Natural killer cell (primary cell): Measurements from ENCODE around the gene SERTAD1. TPM values are rescaled to one million over a fixed set of nuclear protein-coding genes. Genes with fewer than 3 reads are reported as not detected.
"Not testable (repeated sequence)": the region's sequence is repeated elsewhere in the genome, so short reads cannot be mapped to it uniquely, and the experiment has no call there.

Experiments
- ATAC-seq, 3 donors: fragments of 150-1000 bp in 2 of 3; fragments of 200-7000 bp in 1 of 3; cut with Tn5 transposase; 1 replicate in 1 of 3; 2 replicates in 2 of 3; pipeline ENCODE4 v1.10.0; 2021; ENCODE audit warnings: mild to moderate bottlenecking in 2 of 3, moderate library complexity in 2 of 3
- DNase-seq, 2 donors: peaks; one replicate each; pipeline versions ENCODE4 v3.0.0 to v3.0.0-alpha.2; 2013 to 2021; ENCODE audit warnings: mixed read lengths in 1 of 2
- H3K27ac ChIP-seq: one replicate; pipeline ENCODE4 v1.5.1; 2013; ENCODE audit warnings: mild to moderate bottlenecking, low read length
- H3K27me3 ChIP-seq: one replicate; pipeline ENCODE4 v1.6.1; 2013; ENCODE audit warnings: low read length; ENCODE audit not compliant: control insufficient read depth, insufficient read depth
- H3K36me3 ChIP-seq: one replicate; pipeline ENCODE4 v1.6.1; 2013; ENCODE audit warnings: low read length; ENCODE audit not compliant: control insufficient read depth, insufficient read depth
- H3K4me1 ChIP-seq: one replicate; pipeline ENCODE4 v1.6.1; 2013; ENCODE audit warnings: low read length; ENCODE audit not compliant: control insufficient read depth, insufficient read depth
- H3K4me3 ChIP-seq: one replicate; pipeline ENCODE4 v1.5.1; 2013; ENCODE audit warnings: low read length
- H3K9me3 ChIP-seq: one replicate; pipeline ENCODE4 v1.6.1; 2013; ENCODE audit warnings: low read length; ENCODE audit not compliant: control insufficient read depth, insufficient read depth
- H3K27ac Mint-ChIP-seq, 2 donors: one replicate each; pipeline ENCODE4 v1.8.0; 2022; ENCODE audit warnings: mild to moderate bottlenecking in 2 of 2, mixed read lengths in 2 of 2, moderate library complexity in 1 of 2
- H3K27me3 Mint-ChIP-seq, 2 donors: one replicate each; pipeline ENCODE4 v1.8.0; 2022; ENCODE audit warnings: low read depth in 2 of 2, mixed read lengths in 2 of 2
- H3K36me3 Mint-ChIP-seq: one replicate; pipeline ENCODE4 v1.8.0; 2022; ENCODE audit warnings: mixed read lengths
- H3K4me1 Mint-ChIP-seq, 2 donors: one replicate each; pipeline ENCODE4 v1.8.0; 2022; ENCODE audit warnings: mixed read lengths in 2 of 2
- H3K4me3 Mint-ChIP-seq: one replicate; pipeline ENCODE4 v1.8.0; 2022; ENCODE audit warnings: mild to moderate bottlenecking, moderate library complexity, mixed read lengths
- H3K9me3 Mint-ChIP-seq, 2 donors: one replicate each; pipeline ENCODE4 v1.8.0; 2022; ENCODE audit warnings: mixed read lengths in 2 of 2
- WGBS: methylation state at CpG from one replicate; pipeline ENCODE4 v1.1.7; 2013; ENCODE audit warnings: missing lambda C conversion rate; ENCODE audit not compliant: insufficient coverage; 5-methylcytosine and 5-hydroxymethylcytosine counted together
- intact Hi-C: fragments of 100-400 bp; cut with micrococcal nuclease; formaldehyde crosslinking; loops from one replicate; pipeline ENCODE4 v1.14.2; 2022
- total RNA-seq, 4 donors: library from RNA; stranded (reverse); fragments of 120-200 nt in 1 of 4; gene quantifications; one replicate each; pipeline versions ENCODE4 v1.2.3 to v1.2.4, GENCODE V29; 2013 to 2022
- TF ChIP-seq, protein P1 (sequence below): fragments of 200-600 bp; IDR thresholded peaks from one replicate; pipeline ENCODE4 v1.8.0; 2022; ENCODE audit warnings: antibody characterized with exemption

SERTAD1 gene
- total RNA-seq, 3 donors from 2014 or later (not counting 1 experiment from before 2014, with no cell fraction given), result 31.2 to 53.5 (median 38.7) TPM

DNA sequence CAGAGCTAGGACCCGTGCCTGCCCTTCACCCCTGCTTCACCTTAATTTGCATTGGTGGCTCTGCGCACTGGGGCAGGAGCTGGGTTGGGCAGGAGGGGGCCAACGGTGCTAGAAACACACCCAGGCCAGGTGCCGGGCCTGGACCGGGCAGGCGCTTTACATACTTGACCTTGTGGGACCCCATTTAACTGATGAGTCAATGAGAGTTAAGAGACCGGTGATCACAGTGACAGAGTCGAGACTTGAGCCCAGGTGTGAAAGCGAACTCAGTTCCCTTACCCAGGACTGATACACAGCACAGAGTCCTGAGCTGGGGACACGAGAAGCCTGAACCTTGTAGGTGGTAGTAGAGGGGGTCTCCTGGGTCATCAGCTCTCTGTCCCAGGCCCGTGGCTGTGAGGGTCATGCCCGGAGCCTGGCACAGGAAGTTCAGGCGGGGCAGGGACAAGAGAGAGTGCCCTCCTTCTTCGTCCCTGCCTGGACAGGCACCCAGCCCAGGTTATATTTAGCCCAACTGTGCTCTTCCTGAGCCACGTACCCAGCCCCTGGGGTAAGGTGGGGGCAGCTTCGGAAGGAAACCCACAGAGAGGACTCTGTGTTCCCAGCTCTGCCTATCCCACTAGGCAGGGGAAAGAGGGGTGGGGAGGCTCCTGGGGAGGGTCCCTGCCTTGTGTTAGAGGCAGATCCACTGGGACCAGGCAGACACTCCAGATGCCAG, 14.5 kb downstream of the SERTAD1 start:
- no peaks in the 10 kb centered on the region for H3K36me3 Mint-ChIP-seq
- H3K4me1 ChIP-seq, result peaks cover 49% of the 10 kb centered on the region
- no peak overlapping the region for H3K4me3 ChIP-seq
- DNase-seq (peak in 1 of 2 donors; percentile 1), ATAC-seq (no peak)
- peaks cover 0 to 3% of the 10 kb centered on the region in 2 donors for H3K27me3 Mint-ChIP-seq
- no peaks in the 10 kb centered on the region for H3K9me3 Mint-ChIP-seq
- no peak overlapping the region for H3K4me3 Mint-ChIP-seq
- intact Hi-C loops, result no loop called here
- H3K27me3 ChIP-seq, result no peaks in the 10 kb centered on the region
- WGBS, result 44% methylated on average over 16 of the region's 16 CpGs
- no peak overlapping the region for H3K27ac Mint-ChIP-seq
- peaks cover 19 to 33% of the 10 kb centered on the region in 2 donors for H3K4me1 Mint-ChIP-seq
- H3K36me3 ChIP-seq, result no peaks in the 10 kb centered on the region
- TF ChIP-seq, protein P1, sequence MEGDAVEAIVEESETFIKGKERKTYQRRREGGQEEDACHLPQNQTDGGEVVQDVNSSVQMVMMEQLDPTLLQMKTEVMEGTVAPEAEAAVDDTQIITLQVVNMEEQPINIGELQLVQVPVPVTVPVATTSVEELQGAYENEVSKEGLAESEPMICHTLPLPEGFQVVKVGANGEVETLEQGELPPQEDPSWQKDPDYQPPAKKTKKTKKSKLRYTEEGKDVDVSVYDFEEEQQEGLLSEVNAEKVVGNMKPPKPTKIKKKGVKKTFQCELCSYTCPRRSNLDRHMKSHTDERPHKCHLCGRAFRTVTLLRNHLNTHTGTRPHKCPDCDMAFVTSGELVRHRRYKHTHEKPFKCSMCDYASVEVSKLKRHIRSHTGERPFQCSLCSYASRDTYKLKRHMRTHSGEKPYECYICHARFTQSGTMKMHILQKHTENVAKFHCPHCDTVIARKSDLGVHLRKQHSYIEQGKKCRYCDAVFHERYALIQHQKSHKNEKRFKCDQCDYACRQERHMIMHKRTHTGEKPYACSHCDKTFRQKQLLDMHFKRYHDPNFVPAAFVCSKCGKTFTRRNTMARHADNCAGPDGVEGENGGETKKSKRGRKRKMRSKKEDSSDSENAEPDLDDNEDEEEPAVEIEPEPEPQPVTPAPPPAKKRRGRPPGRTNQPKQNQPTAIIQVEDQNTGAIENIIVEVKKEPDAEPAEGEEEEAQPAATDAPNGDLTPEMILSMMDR, result no peak
- H3K27ac ChIP-seq, result no peak overlapping the region
- H3K9me3 ChIP-seq, result no peaks in the 10 kb centered on the region

DNA sequence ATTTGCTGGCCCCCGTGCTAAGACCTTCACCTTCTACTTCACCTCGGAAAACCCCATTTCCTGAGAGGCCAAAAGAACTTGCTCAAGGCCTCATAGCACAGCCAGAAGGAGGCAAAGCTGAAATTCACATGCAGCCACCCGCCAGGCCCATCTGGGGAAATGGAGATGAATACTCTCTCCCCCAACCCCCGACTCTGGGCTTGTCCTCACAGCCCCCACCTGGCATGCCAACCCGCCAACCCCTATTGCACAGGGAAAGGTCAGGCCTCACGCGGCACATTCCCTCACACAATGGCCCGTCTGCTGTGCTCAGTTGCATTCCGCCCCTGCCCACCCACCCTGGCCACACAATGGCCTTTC, 15.8 kb downstream of the SERTAD1 start:
- DNase-seq, result no peak
- TF ChIP-seq, protein P1, result no peak
- Histone ChIP-seq H3K4me3 (no peak overlapping the region), H3K27me3 (no peaks in the 10 kb centered on the region), H3K36me3 (no peaks in the 10 kb centered on the region), H3K9me3 (no peaks in the 10 kb centered on the region), H3K27ac (no peak overlapping the region), H3K4me1 (peaks cover 41% of the 10 kb centered on the region)
- no peak for ATAC-seq
- H3K4me1 Mint-ChIP-seq, result peaks cover 12 to 26% of the 10 kb centered on the region in 2 donors
- peaks cover 0 to 3% of the 10 kb centered on the region in 2 donors for H3K27me3 Mint-ChIP-seq
- no peak overlapping the region for H3K4me3 Mint-ChIP-seq
- no peak overlapping the region for H3K27ac Mint-ChIP-seq
- no peaks in the 10 kb centered on the region for H3K36me3 Mint-ChIP-seq
- 69% methylated on average over 9 of the region's 9 CpGs for WGBS
- no peaks in the 10 kb centered on the region for H3K9me3 Mint-ChIP-seq
- intact Hi-C loops, result no loop called here

DNA sequence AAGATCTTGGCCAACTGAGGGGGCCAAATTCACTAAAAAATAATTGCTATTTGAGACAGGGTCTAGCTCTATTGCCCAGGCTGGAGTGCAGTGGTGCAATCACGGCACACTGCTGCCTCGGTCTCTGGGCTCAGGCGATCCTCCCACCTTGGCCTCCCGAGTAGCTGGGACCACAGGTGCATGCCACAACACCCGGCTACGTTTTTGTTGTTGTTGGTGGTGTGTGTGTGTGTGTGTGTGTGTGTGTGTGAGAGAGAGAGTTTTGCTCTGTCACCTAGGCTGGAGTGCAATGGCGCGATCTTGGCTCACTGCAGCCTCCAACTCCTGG, 17.2 kb downstream of the SERTAD1 start:
- ATAC-seq, DNase-seq, intact Hi-C loops, H3K27me3 ChIP-seq, H3K9me3 ChIP-seq, H3K9me3 Mint-ChIP-seq, H3K36me3 Mint-ChIP-seq, H3K27ac Mint-ChIP-seq, H3K27me3 Mint-ChIP-seq, H3K36me3 ChIP-seq, H3K4me3 ChIP-seq, H3K4me3 Mint-ChIP-seq, H3K27ac ChIP-seq: not testable (repeated sequence)
- H3K4me1 ChIP-seq, result peaks cover 36% of the 10 kb centered on the region
- H3K4me1 Mint-ChIP-seq, result peaks cover 13 to 31% of the 10 kb centered on the region in 2 donors
- 90% methylated on average over 8 of the region's 8 CpGs for WGBS

DNA sequence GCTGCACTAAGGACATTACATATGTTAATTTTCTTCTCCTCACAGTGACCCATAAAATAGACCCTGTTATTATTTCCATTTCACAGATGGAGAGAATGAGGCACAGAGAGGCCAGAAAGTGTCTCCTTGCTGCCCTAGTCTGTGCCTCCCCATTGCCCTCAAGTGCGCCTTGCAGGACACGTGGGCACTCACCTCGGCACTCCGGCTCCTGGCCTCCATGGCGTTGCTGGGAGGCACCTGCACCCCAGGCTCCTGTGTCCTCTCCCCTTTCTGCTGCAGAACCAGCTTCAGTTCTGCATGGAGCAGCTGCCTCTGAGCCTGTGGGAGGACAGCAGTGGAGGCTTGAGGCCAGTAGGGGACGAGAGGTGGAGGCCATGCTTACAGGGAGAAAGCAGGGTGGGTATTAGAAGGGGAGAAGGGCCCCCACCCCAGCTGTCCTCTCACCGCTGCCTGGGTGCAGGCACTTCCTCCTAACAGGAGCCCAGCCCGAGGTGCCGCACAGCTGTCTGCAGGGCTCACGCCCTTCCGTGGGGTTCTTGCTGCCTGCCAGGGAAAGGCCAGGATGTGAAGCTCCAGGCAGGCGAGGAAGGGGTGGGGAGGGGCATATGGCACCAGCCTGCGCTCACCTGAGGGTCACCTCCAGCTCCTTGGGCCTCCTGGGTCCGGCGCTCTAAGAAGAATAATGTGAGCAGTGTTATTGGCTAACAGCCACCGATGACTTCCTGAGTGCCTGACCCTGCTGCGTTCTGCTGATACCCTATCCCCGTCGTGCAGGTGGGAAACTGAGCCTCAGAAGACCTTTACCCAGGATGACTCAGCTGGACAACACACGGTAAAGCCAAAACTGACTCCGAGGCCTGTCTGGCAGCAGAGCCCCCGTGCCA, 17.8 kb downstream of the SERTAD1 start:
- TF ChIP-seq, protein P1, result no peak
- peak overlapping the region in 1 of 2 donors; percentile 24 for H3K27ac Mint-ChIP-seq
- no peaks in the 10 kb centered on the region for H3K36me3 Mint-ChIP-seq
- intact Hi-C loops, result no loop called here
- peak overlapping the region; percentile 17 for H3K4me3 Mint-ChIP-seq
- Histone ChIP-seq H3K4me1 (peaks cover 35% of the 10 kb centered on the region), H3K27me3 (no peaks in the 10 kb centered on the region), H3K36me3 (no peaks in the 10 kb centered on the region), H3K4me3 (no peak overlapping the region), H3K27ac (peak overlapping the region; percentile 3), H3K9me3 (no peaks in the 10 kb centered on the region)
- peak in 1 of 2 donors; percentile 8 for DNase-seq
- ATAC-seq, result no peak
- 44% methylated on average over 22 of the region's 22 CpGs for WGBS
- H3K9me3 Mint-ChIP-seq, result no peaks in the 10 kb centered on the region
- H3K27me3 Mint-ChIP-seq, result no peaks in the 10 kb centered on the region
- H3K4me1 Mint-ChIP-seq, result peaks cover 16 to 31% of the 10 kb centered on the region in 2 donors
